WI38 (cell line): Measurements from ENCODE around the gene COL19A1.

ENCODE experiments used
- H3K4me3 ChIP-seq: 2 replicates; pipeline ENCODE4 v1.5.1; 2011; ENCODE audit warnings: low read depth, mild to moderate bottlenecking, control low read depth, low read length
- TF ChIP-seq, protein P1 (sequence below): IDR thresholded peaks from 2 replicates; pipeline ENCODE4 v1.5.1; 2012; ENCODE audit warnings: low read depth, mild to moderate bottlenecking, control low read depth, low read length

Gene COL19A1

DNA sequence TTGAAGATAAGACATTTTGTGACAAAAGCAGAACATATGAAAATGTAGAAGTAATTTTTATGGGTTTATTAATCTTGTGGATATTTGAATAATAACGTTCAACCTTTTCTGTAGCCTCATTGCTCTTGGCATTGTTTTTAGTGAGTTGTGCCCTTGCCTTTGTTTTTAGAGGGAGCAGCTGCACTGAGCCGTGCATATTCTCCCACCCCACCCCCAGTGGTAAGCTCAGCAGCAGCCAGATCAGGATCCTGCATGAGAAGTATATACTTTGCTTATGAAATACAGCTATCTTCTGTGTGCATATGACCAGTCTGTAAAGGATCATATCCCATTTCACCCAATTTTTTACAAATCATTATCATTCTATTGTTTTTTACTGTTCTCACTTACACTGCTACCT lies 252.3 kb downstream of the COL19A1 start:
- TF ChIP-seq, protein P1, sequence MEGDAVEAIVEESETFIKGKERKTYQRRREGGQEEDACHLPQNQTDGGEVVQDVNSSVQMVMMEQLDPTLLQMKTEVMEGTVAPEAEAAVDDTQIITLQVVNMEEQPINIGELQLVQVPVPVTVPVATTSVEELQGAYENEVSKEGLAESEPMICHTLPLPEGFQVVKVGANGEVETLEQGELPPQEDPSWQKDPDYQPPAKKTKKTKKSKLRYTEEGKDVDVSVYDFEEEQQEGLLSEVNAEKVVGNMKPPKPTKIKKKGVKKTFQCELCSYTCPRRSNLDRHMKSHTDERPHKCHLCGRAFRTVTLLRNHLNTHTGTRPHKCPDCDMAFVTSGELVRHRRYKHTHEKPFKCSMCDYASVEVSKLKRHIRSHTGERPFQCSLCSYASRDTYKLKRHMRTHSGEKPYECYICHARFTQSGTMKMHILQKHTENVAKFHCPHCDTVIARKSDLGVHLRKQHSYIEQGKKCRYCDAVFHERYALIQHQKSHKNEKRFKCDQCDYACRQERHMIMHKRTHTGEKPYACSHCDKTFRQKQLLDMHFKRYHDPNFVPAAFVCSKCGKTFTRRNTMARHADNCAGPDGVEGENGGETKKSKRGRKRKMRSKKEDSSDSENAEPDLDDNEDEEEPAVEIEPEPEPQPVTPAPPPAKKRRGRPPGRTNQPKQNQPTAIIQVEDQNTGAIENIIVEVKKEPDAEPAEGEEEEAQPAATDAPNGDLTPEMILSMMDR = no peak
- H3K4me3 ChIP-seq = no peak overlapping the region

DNA sequence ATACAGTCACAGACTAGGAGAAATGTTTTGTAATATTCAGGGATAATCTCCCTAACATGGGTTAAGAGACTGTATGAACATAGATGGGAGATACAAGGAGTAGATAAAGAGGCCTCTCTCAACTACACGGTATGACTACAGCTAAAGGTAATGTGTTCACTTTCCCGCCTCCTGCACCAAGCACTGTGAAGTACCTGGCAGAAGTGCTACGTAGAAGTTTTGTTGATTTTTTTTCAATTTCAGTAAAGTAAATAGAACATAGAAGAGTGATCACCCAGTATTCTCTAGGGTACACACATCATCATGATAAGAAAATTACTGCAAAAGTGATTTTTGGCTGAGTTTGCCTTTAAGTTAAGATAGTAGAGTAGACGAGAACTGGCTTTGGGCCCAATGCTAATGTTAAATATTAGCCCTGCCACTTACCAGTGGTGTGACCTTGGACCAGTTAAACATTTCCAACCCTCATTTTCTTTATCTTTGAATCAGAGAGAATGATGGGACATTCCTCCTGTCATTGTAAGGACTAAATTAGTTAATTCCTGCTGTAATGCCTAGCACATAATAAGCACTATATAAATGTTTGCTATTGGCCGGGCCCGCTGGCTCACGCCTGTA lies 253.0 kb downstream of the COL19A1 start:
- TF ChIP-seq, protein P1 = no peak
- H3K4me3 ChIP-seq = no peak overlapping the region

DNA sequence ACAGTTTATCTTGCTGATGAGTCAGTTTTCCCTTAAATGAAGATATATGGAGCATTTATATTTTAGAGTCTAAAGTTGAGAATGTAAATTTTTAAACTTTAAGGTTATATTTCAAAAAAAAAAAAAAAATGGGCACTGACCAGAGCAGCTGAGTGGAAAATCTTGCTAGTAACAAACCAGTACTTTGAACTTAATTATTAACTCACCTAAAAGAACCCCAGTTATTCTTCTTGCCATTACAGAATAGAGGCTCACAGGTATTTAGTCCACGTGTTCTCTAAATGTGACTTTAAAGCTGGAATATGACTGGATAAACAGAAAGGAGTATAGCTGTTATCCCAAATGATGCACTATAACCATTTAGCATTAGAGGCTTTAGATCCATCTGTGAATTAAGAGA lies 258.1 kb downstream of the COL19A1 start:
- no peak overlapping the region for H3K4me3 ChIP-seq
- TF ChIP-seq, protein P1 = no peak

DNA sequence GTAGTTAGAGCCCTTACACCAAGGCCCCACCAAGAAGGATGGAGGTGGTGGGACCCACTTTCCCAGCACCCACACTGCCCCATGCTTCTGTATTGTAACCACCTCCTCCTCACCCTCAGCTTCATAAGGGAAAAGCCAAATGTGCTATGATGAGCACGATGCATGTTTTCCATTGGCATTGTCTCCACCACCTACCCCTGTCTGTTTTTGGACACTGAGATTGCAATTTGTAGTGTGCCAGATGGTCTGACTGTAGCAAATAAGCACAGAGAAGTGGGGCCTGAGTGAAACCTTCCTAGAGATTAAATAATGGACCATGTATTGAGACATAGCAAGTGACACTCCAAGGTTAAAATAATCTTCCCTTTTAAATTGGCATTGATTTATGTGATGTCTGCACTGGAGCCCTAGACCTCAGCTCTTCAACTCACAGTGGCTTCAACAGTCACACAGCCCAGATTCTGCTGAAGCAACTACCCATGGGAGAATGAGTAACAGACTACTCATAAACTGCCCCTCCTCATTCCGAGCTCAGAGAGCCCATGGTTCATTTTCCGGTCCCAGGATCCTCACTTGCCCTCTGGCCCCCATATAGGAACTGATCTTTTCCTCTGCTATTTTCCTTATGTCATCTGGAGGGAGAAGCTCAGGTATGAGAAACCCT lies 258.7 kb downstream of the COL19A1 start:
- TF ChIP-seq, protein P1 = no peak
- H3K4me3 ChIP-seq = no peak overlapping the region

DNA sequence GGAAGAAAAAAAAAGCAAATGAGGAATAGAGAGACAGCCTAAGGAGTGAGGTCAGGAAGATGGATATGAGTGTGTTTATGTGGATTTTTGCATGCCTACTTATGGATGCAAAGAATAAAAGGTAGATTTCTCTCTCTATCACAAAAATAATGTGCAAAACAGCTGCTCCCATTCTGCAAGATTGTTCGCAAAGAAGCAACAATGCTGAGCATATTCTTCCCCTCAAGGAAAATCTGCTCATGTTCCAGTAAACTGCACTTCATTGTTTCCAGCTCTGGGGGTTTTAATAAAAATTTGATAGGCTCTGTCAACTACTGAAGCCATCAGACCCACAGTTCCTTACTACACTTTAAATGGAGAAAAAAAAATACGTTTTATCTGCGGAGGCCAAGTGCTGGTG lies 259.2 kb downstream of the COL19A1 start:
- TF ChIP-seq, protein P1 = no peak
- no peak overlapping the region for H3K4me3 ChIP-seq

DNA sequence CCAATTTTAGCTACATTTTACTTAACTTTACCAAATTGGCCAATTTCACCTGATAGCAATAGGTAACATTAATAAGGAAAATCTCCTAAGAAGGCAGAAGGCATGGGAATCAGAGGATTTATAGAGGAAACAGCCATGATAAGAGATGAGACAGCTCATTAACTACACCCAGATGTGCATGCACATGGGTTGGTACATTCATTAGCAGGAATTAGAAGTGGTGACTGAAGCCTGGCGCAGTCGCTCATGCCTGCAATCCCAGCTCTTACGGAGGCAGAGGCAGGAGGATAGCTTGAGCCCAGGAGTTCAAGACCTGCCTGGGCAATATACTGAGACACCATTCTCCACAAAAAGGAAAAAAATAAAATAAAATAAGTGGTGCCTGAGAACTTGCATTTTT lies 263.0 kb downstream of the COL19A1 start:
- TF ChIP-seq, protein P1 = no peak

DNA sequence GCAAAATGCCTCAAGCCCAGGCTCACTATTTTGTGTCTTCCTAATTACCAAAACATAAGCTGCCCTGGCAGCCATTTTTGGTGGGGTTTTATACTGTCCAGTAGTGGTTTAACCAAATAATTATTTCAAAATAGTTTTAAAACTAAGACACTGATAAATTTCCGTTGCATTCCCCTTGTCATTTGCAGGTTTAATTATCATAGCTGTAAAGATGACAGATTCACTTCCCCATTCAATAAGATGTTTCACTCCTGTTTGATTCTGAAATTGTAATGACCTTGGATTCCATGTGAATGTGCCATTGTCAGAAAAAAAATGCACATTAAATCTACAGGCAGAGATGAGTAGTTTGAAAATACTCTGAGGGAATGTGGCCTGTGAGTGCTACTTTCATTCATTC lies 264.5 kb downstream of the COL19A1 start:
- H3K4me3 ChIP-seq = no peak overlapping the region
- TF ChIP-seq, protein P1 = no peak

More for the DNA sequence above, 263.0 kb downstream of the COL19A1 start:
- no peak overlapping the region for H3K4me3 ChIP-seq
